Measurements from ENCODE around the gene ROS1. TPM values are rescaled to one million over a fixed set of nuclear protein-coding genes. Genes with fewer than 3 reads are reported as not detected.

Gene ROS1
- total RNA-seq, 1 experiment from 2014 or later = not detected

- H3K9me3 Mint-ChIP-seq = no peaks in the 10 kb centered on the region
- Histone ChIP-seq H2BK20ac (ENCODE audit: low read depth, low read length, poor library complexity, severe bottlenecking) (no peak overlapping the region), H3K23me2 (ENCODE audit: insufficient read length, low read depth, low read length, poor library complexity, severe bottlenecking) (no peaks in the 10 kb centered on the region), H3K56ac (ENCODE audit: insufficient read length, low read depth, low read length) (no peak overlapping the region), H4K5ac (ENCODE audit: insufficient read length, low read depth, low read length) (no peak overlapping the region), H3K9ac (ENCODE audit: extremely low read depth, insufficient read length, low read length) (no peak overlapping the region), H3K4ac (ENCODE audit: low read depth, low read length) (no peak overlapping the region), H3K27ac (ENCODE audit: insufficient read length, low read depth, low read length) (no peak overlapping the region), H2BK15ac (ENCODE audit: low read depth, low read length) (no peak overlapping the region), H3K4me1 (ENCODE audit: insufficient read depth, low read length) (no peaks in the 10 kb centered on the region), H2BK12ac (ENCODE audit: insufficient read length, low read depth, low read length) (no peak overlapping the region), H2AK5ac (ENCODE audit: insufficient read length, low read length) (no peak overlapping the region), H2AFZ (ENCODE audit: low read length) (no peak overlapping the region), H3K79me1 (ENCODE audit: insufficient read depth, low read depth, low read length, poor library complexity, severe bottlenecking) (no peaks in the 10 kb centered on the region), H3K18ac (ENCODE audit: insufficient read length, low read depth, low read length) (no peak overlapping the region), H3K27me3 (ENCODE audit: insufficient read depth, low read length) (no peaks in the 10 kb centered on the region), H2BK120ac (ENCODE audit: low read depth, low read length, poor library complexity, severe bottlenecking) (no peak overlapping the region), H3T11ph (ENCODE audit: low read length) (no peak overlapping the region), H4K8ac (replicated peaks; ENCODE audit: insufficient read length, low read depth, low read length) (no peak overlapping the region), H4K20me1 (ENCODE audit: control insufficient read depth, insufficient read depth, insufficient read length) (no peaks in the 10 kb centered on the region), H4K91ac (ENCODE audit: insufficient read length, low read depth, low read length) (no peak overlapping the region), H2BK5ac (ENCODE audit: insufficient read length, low read length) (no peak overlapping the region), H3K4me2 (ENCODE audit: insufficient read depth, insufficient read length, low read length) (no peak overlapping the region), H3K9me3 (ENCODE audit: control insufficient read depth, low read depth, low read length) (no peaks in the 10 kb centered on the region), H3K14ac (ENCODE audit: insufficient read depth, low read length) (no peak overlapping the region), H3K79me2 (ENCODE audit: insufficient read depth, low read length) (no peaks in the 10 kb centered on the region), H3K23ac (ENCODE audit: insufficient read length, low read depth, low read length) (no peak overlapping the region)
- no peaks in the 10 kb centered on the region for H3K36me3 Mint-ChIP-seq (ENCODE audit: insufficient read depth in 1 of 3, low read depth in 3 of 3)
- TF ChIP-seq CTCF (conservative IDR thresholded peaks at IDR 0.05) = no peak
- H3K4me1 Mint-ChIP-seq = no peaks in the 10 kb centered on the region
- H3K27me3 Mint-ChIP-seq (ENCODE audit: low read depth) = no peaks in the 10 kb centered on the region
- no peak for DNase-seq
- WGBS (ENCODE audit: extremely low coverage, insufficient read length, low lambda C conversion rate) = no CpG with 5 or more reads among the region's 2 CpGs
- H3K27ac Mint-ChIP-seq = no peak overlapping the region
- no peak overlapping the region for H3K4me3 Mint-ChIP-seq
Observed at GRCh38 chr6:117459204-117459944, 33.6 kb upstream of the ROS1 start.
